ENCODE data around the gene EZH2. TPM values are rescaled to one million over a fixed set of nuclear protein-coding genes. Genes with fewer than 3 reads are reported as not detected.

Gene EZH2
- total RNA-seq, 1 donor from 2014 or later, result 6.6 TPM

DNA sequence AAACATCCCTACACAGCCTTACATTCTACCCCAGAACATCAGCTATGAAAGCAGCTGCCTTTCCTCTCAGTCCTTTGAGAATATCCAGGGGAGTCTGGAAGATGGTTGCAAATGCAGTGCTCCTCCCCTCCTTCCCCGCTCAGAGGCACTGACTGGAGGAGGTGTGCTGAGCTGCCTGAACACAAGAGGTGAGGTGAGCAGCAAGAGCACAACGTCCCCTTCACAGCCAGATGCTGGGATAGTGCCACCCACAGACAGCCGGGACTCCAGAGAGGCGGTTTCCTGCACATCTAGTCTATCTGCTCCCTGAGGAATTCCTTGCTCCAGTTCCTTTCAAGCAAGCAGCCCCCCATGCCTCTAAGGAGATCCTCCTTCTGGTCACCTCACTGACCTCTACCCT, 74.2 kb downstream of the EZH2 start:
- Histone ChIP-seq H3K36me3 (ENCODE audit: control insufficient read depth, insufficient read depth, low read length) (peaks cover 12% of the 10 kb centered on the region), H3K4me3 (ENCODE audit: low read depth, low read length) (no peak overlapping the region), H3K27me3 (ENCODE audit: control insufficient read depth, insufficient read depth, low read length) (no peaks in the 10 kb centered on the region)
- TF ChIP-seq, protein P1, sequence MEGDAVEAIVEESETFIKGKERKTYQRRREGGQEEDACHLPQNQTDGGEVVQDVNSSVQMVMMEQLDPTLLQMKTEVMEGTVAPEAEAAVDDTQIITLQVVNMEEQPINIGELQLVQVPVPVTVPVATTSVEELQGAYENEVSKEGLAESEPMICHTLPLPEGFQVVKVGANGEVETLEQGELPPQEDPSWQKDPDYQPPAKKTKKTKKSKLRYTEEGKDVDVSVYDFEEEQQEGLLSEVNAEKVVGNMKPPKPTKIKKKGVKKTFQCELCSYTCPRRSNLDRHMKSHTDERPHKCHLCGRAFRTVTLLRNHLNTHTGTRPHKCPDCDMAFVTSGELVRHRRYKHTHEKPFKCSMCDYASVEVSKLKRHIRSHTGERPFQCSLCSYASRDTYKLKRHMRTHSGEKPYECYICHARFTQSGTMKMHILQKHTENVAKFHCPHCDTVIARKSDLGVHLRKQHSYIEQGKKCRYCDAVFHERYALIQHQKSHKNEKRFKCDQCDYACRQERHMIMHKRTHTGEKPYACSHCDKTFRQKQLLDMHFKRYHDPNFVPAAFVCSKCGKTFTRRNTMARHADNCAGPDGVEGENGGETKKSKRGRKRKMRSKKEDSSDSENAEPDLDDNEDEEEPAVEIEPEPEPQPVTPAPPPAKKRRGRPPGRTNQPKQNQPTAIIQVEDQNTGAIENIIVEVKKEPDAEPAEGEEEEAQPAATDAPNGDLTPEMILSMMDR (IDR thresholded peaks at IDR 0.05; ENCODE audit: insufficient read depth, low read length, severe bottlenecking), result no peak
- FAIRE-seq (no peak), DNase-seq (ENCODE audit: low read depth) (no peak)

DNA sequence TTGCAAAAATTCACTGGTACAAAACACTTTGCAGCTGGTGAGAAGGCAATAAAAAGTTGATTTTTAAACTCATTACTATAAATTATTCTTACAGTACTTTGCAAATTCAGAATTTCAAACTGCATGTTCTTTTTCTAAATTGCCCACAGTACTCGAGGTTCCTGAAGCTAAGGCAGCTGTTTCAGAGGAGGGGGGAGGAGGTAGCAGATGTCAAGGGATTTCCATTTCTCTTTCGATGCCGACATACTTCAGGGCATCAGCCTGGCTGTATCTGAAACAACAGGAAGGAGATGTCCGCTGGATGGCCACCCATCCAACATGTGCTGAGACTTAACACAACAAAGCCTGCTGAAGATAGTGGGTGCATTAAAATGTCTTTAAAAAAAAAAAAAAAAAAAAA, 76.7 kb downstream of the EZH2 start:
- DNase-seq (ENCODE audit: low read depth) (no peak), FAIRE-seq (no peak)
- H3K36me3 ChIP-seq (ENCODE audit: control insufficient read depth, insufficient read depth, low read length), result peaks cover 10% of the 10 kb centered on the region
- H3K27me3 ChIP-seq (ENCODE audit: control insufficient read depth, insufficient read depth, low read length), result no peaks in the 10 kb centered on the region
- no peak overlapping the region for H3K4me3 ChIP-seq (ENCODE audit: low read depth, low read length)
- TF ChIP-seq, protein P1 (IDR thresholded peaks at IDR 0.05; ENCODE audit: insufficient read depth, low read length, severe bottlenecking), result no peak

DNA sequence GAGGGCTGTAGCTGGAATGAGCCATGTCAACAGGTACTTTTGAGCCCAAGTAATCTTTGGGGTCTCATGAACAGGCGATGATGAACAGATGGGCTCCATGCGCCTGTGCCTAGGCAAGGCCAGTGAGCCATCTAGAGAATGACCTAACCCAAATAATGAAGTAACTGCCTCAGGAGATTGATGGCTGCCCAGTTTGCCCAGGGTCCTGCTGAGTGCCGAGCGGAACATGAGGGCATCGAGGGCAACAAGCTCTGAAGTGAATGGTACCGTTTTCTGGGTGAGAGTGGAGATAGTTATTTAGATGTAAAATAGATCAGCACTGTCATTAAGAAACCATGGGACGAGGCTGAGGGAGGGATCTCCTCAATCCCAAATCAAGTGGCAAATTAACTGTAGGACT, 77.9 kb downstream of the EZH2 start:
- Histone ChIP-seq H3K36me3 (ENCODE audit: control insufficient read depth, insufficient read depth, low read length) (peaks cover 10% of the 10 kb centered on the region), H3K27me3 (ENCODE audit: control insufficient read depth, insufficient read depth, low read length) (no peaks in the 10 kb centered on the region), H3K4me3 (ENCODE audit: low read depth, low read length) (no peak overlapping the region)
- TF ChIP-seq, protein P1 (IDR thresholded peaks at IDR 0.05; ENCODE audit: insufficient read depth, low read length, severe bottlenecking), result no peak
- FAIRE-seq, result no peak
- DNase-seq (ENCODE audit: low read depth), result no peak

DNA sequence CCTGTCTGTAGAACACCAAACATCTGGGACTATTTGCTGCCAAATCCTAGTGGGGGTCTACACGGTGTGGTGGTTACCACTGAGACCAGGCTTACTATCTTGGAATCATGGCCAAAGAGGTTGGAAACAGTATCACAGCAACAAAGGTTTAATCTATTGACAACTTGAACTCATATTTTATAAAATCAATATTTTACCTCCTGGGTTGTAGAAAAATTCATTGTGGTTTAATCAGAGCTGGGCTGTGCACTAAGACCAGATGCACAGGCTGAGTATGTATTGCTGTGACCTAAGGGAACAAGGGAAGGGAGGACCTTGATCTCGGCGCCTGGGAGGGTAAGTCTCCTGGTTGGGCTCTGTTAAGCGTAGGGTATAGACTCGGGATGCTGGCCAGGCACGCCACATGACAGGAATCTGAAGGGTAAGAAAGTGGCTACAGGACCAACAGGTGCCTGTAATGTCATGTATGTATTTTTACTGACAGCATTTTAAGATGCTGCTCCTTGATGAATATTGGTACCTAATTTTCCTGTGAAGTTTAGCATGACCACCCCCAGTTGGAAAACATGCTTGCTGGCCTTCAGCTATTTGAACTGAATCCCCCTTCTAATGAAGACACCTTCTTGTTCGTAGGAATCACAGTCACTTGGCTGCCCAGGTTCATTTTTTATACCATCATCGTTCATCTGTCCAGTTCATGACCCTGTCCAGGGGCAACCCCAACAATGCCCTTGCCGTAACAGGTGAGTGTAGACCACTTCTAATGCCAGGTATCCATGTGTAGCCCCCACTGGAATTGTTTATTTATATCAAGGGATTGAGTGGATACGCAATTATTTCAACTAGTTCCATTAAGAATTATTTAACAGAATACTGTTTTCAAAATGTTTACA, 79.5 kb downstream of the EZH2 start:
- TF ChIP-seq, protein P1 (IDR thresholded peaks at IDR 0.05; ENCODE audit: insufficient read depth, low read length, severe bottlenecking), result no peak
- Histone ChIP-seq H3K36me3 (ENCODE audit: control insufficient read depth, insufficient read depth, low read length) (peaks cover 11% of the 10 kb centered on the region), H3K4me3 (ENCODE audit: low read depth, low read length) (no peak overlapping the region), H3K27me3 (ENCODE audit: control insufficient read depth, insufficient read depth, low read length) (no peaks in the 10 kb centered on the region)
- no peak for FAIRE-seq
- DNase-seq (ENCODE audit: low read depth), result no peak

DNA sequence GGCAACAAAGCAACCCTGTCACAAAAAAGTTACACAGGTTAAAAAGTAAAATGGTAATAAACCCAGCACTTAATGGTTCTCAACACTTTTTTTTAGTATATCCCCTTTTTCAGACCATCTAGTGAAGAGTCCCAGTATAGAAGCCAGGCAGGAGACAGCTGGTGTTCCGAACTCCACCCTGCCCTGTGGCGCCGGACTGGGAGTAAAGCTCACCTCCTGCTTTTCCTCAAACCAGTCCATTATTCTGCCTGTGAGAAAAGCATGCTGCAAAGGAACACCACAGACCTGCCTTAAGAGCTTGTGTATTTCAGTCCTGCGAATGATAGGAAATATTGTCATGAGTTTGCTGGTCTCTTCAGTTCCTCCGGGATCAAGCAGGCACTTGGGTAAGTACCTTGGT, 81.0 kb downstream of the EZH2 start:
- H3K36me3 ChIP-seq (ENCODE audit: control insufficient read depth, insufficient read depth, low read length), result peaks cover 16% of the 10 kb centered on the region

More for the DNA sequence above, 81.0 kb downstream of the EZH2 start:
- H3K27me3 ChIP-seq (ENCODE audit: control insufficient read depth, insufficient read depth, low read length), result no peaks in the 10 kb centered on the region
- DNase-seq (ENCODE audit: low read depth) (no peak), FAIRE-seq (peak; percentile 7)
- TF ChIP-seq, protein P1 (IDR thresholded peaks at IDR 0.05; ENCODE audit: insufficient read depth, low read length, severe bottlenecking), result no peak
- no peak overlapping the region for H3K4me3 ChIP-seq (ENCODE audit: low read depth, low read length)
